K562 (cell line): ENCODE results near the gene FAM98C. TPM values are rescaled to one million over a fixed set of nuclear protein-coding genes. Genes with fewer than 3 reads are reported as not detected.

Experiments used
- ATAC-seq: fragments of 200-7000 bp; cut with Tn5 transposase; 3 replicates; pipeline ENCODE4 v1.9.1; 2020; ENCODE audit warnings: moderate library complexity
- BruUV-seq: library from RNA; stranded (reverse); fragments of 400-500 nt; replicated peaks from 2 replicates; lab custom pipeline; 2021; lab: Mats Ljungman, UMichigan
- CTCF ChIA-PET: fragments of 300-600 bp; formaldehyde crosslinking; extraction: SDS; loops from one replicate; lab custom pipeline; 2021; ENCODE audit warnings: low intra/inter-chr PET ratio; lab: Yijun Ruan, JAX
- POLR2A ChIA-PET: fragments of 300-600, 350-650 bp; sonication (Branson Sonifier 250); formaldehyde crosslinking; extraction: SDS; loops from one replicate; lab custom pipeline; 2021; ENCODE audit warnings: antibody characterized with exemption, inconsistent platforms; lab: Yijun Ruan, JAX
- DNase-seq, 4 experiments: peaks; one replicate each; pipeline versions ENCODE4 v3.0.0 to v3.0.0-alpha.2; 2011 to 2018; ENCODE audit warnings: low spot score in 3 of 4, mixed read lengths in 3 of 4; ENCODE audit errors: extremely low read depth in 1 of 4
- FAIRE-seq: peaks from 2 replicates; lab custom pipeline; 2011; peaks lifted over from hg19 to GRCh38; lab: Jason Lieb, UNC
- H2AFZ ChIP-seq: 2 replicates; pipeline ENCODE4 v1.6.0; 2011; ENCODE audit warnings: low read depth, low read length, control low read depth, inconsistent platforms
- H3K27ac ChIP-seq: fragments of 200-600 bp; 3 replicates; pipeline ENCODE4 v1.8.0; 2011; ENCODE audit warnings: low read depth, mild to moderate bottlenecking, control low read depth, inconsistent platforms, low read length, moderate library complexity, mixed read lengths; ENCODE audit errors: extremely low read depth
- H3K27me3 ChIP-seq, 2 experiments: fragments of 300-600 bp in 1 of 2; 2 replicates in 1 of 2; 3 replicates in 1 of 2; pipeline versions ENCODE4 v1.6.0 to v1.8.0; 2011; ENCODE audit warnings: inconsistent platforms in 2 of 2, low read length in 2 of 2, mild to moderate bottlenecking in 1 of 2, mixed read lengths in 1 of 2, moderate library complexity in 1 of 2; ENCODE audit not compliant: control insufficient read depth in 2 of 2, insufficient read depth in 2 of 2
- H3K36me3 ChIP-seq: fragments of 300-600 bp; 3 replicates; pipeline ENCODE4 v1.8.0; 2011; ENCODE audit warnings: mild to moderate bottlenecking, low read length, inconsistent platforms; ENCODE audit not compliant: control insufficient read depth, insufficient read depth
- H3K4me1 ChIP-seq, 2 experiments: fragments of 200-600 bp in 1 of 2; replicated peaks in 1 of 2; 2 replicates in 1 of 2; 3 replicates in 1 of 2; pipeline versions ENCODE4 v1.5.1 to v1.8.0; 2011; ENCODE audit warnings: inconsistent platforms in 2 of 2, low read length in 2 of 2, mild to moderate bottlenecking in 1 of 2, mixed read lengths in 1 of 2, moderate library complexity in 1 of 2; ENCODE audit not compliant: control insufficient read depth in 2 of 2, insufficient read depth in 2 of 2
- H3K4me2 ChIP-seq: 2 replicates; pipeline ENCODE4 v1.6.1; 2011; ENCODE audit warnings: low read length, control low read depth, inconsistent platforms, mixed read lengths; ENCODE audit not compliant: insufficient read depth
- H3K4me3 ChIP-seq: fragments of 200-600 bp; sonication (generic), shearing (Covaris generic); 2 replicates; pipeline ENCODE4 v1.5.1; 2016; ENCODE audit warnings: control low read depth, inconsistent platforms
- H3K79me2 ChIP-seq: fragments of 200-600 bp; 3 replicates; pipeline ENCODE4 v1.8.0; 2011; ENCODE audit warnings: low read length, inconsistent platforms; ENCODE audit not compliant: control insufficient read depth, insufficient read depth
- H3K9ac ChIP-seq, 2 experiments: 2 replicates each; pipeline versions ENCODE4 v1.6.0 to v1.6.1; 2011; ENCODE audit warnings: low read depth in 2 of 2, low read length in 2 of 2, control low read depth in 1 of 2, inconsistent platforms in 1 of 2, mild to moderate bottlenecking in 1 of 2, mixed read lengths in 1 of 2; ENCODE audit not compliant: insufficient read depth in 1 of 2
- H3K9me1 ChIP-seq: one replicate; pipeline ENCODE4 v1.6.0; 2011; ENCODE audit warnings: inconsistent platforms, mild to moderate bottlenecking, low read length, moderate library complexity; ENCODE audit not compliant: control insufficient read depth, insufficient read depth
- H3K9me3 ChIP-seq: replicated peaks from 2 replicates; pipeline ENCODE4 v1.5.1; 2011; ENCODE audit warnings: low read depth, low read length, inconsistent platforms; ENCODE audit not compliant: control insufficient read depth, insufficient read depth
- H4K20me1 ChIP-seq: replicated peaks from 2 replicates; pipeline ENCODE4 v1.6.1; 2011; ENCODE audit warnings: low read length, inconsistent platforms, mixed read lengths; ENCODE audit not compliant: control insufficient read depth, insufficient read depth
- BCOR ChIP-seq: fragments of 450-650 bp; IDR thresholded peaks from 2 replicates; pipeline ENCODE4 v1.6.1; 2016
- C11orf30 ChIP-seq: fragments of 450-650 bp; IDR thresholded peaks from 2 replicates; pipeline ENCODE4 v1.6.1; 2016; ENCODE audit warnings: low read depth, mild to moderate bottlenecking
- GTF2F1 ChIP-seq: IDR thresholded peaks from 2 replicates; pipeline ENCODE4 v1.6.1; 2011; ENCODE audit warnings: low read depth, low read length, improper control_type of control experiment
- HDAC3 ChIP-seq: fragments of 450-650 bp; IDR thresholded peaks from 2 replicates; pipeline ENCODE4 v1.6.1; 2018; ENCODE audit warnings: borderline replicate concordance, mild to moderate bottlenecking, moderate library complexity; ENCODE audit not compliant: partially characterized antibody
- HEY1 ChIP-seq: fragments of 250-450 bp; sonication (Bioruptor Pico); IDR thresholded peaks from 2 replicates; pipeline ENCODE4 v1.5.0; 2020; ENCODE audit warnings: mild to moderate bottlenecking, moderate library complexity, borderline replicate concordance
- ZNF174 ChIP-seq: fragments of 250-450 bp; sonication (Bioruptor Pico); IDR thresholded peaks from 2 replicates; pipeline ENCODE4 v1.4.0; 2020; ENCODE audit warnings: mild to moderate bottlenecking
- ZNF717 ChIP-seq: fragments of 250-450 bp; sonication (Bioruptor Pico); IDR thresholded peaks from 2 replicates; pipeline ENCODE4 v1.5.0; 2021
- WGBS: fragments of 100-300 bp; shearing (Covaris generic); methylation state at CpG from one replicate; pipeline ENCODE4 v1.1.6; 2016; ENCODE audit warnings: low coverage, mixed read lengths; ENCODE audit not compliant: insufficient coverage; ENCODE audit errors: missing lambda C conversion rate; 5-methylcytosine and 5-hydroxymethylcytosine counted together
- in situ Hi-C: fragments of 300-500 bp; cut with MboI; formaldehyde crosslinking; loops from 4 replicates; pipeline ENCODE4 v1.15.0; 2018; ENCODE audit warnings: inconsistent platforms, mixed read lengths
- intact Hi-C: fragments of 100-400 bp; cut with micrococcal nuclease; formaldehyde crosslinking; loops from 2 replicates; pipeline ENCODE4 v1.14.2; 2022
- polyA plus RNA-seq, 8 experiments: library from polyadenylated mRNA; depleted of rRNA in 4 of 8; stranded (reverse) in 5 of 8; unstranded in 3 of 8; fragments of >200 nt; fragmentation: Nextera tagmentation in 2 of 8; fragmentation: Illumina TruSeq in 1 of 8; extraction: Ambion mirVana in 2 of 8; extraction: Trizol in 1 of 8; gene quantifications; 2 replicates each; pipeline versions ENCODE4 v1.2.1 to v1.2.3, GENCODE V29; 2011 to 2014; ENCODE audit warnings: inconsistent platforms in 1 of 8, missing spikeins in 1 of 8
- total RNA-seq, 7 experiments: library from RNA; depleted of rRNA in 6 of 7; stranded (reverse); fragments of >200 nt in 6 of 7; fragmentation: Illumina TruSeq in 2 of 7; extraction: Trizol in 2 of 7; gene quantifications; 2 replicates each; pipeline versions ENCODE4 v1.2.1 to v1.2.3, GENCODE V29; 2011 to 2021; ENCODE audit warnings: low replicate concordance in 1 of 7
- TF ChIP-seq, protein P1 (sequence below): sonication (generic); formaldehyde crosslinking; IDR thresholded peaks from 2 replicates; pipeline ENCODE4 v1.8.1; 2023; ENCODE audit warnings: mild to moderate bottlenecking, missing genetic modification reagents
- TF ChIP-seq, protein P2 (sequence below): fragments of 450-650 bp; IDR thresholded peaks from 2 replicates; pipeline ENCODE4 v1.6.1; 2017; ENCODE audit warnings: mild to moderate bottlenecking, moderate library complexity

FAM98C gene
- total and polyA plus RNA-seq, 9 of the 15 experiments (the other 6 are each of a cell fraction or from before 2014, with no cell fraction given) = 1.7 to 43.8 (median 13.7) TPM

DNA sequence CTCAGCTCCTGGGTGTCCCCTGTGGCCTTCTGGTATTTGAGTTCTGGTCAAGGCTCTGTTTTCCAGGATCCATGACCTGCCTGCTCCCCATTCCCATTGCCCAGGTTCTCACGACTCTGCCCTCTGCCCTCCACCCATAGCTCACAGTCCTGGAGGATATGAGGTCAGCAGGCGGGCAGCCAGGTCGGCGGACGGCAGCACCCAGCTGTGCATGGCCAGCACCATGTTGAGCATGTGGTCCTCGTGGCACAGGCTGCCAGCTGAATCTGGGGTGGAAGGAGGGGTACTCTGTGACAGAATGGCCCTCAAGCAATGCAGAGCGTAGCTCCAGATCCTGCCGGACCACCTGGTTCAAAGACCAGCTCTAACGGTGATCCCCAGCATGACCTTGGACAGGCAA, 18.0 kb downstream of the FAM98C start:
- H3K4me3 ChIP-seq = no peak overlapping the region
- H3K4me2 ChIP-seq = no peak overlapping the region
- FAIRE-seq (no peak), DNase-seq (no peak), ATAC-seq (no peak)
- no peak overlapping the region for H3K9ac ChIP-seq
- H3K79me2 ChIP-seq = peaks cover 4% of the 10 kb centered on the region; the same call in 1 of the 3 replicates
- no peak overlapping the region for H2AFZ ChIP-seq
- no peaks in the 10 kb centered on the region for H3K9me3 ChIP-seq
- intact Hi-C loops (no loop called here), in situ Hi-C loops (no loop called here)
- POLR2A ChIA-PET = interaction anchor here (0.6 to 0.7 kb wide), 4 partner anchors 22 to 165 kb away, joined by 3 to 4 read pairs (median 4); no protein-coding TSS in a partner anchor
- TF ChIP-seq HDAC3 = no peak
- no peak for TF ChIP-seq BCOR
- no peak for TF ChIP-seq ZNF174 (CRISPR knock-in tag)
- no peak for TF ChIP-seq C11orf30
- BruUV-seq = no TSS peak
- no peaks in the 10 kb centered on the region for H3K36me3 ChIP-seq
- no peaks in the 10 kb centered on the region for H3K27me3 ChIP-seq
- WGBS = 76% methylated on average over 9 of the region's 9 CpGs
- H4K20me1 ChIP-seq = no peaks in the 10 kb centered on the region
- H3K27ac ChIP-seq = no peak overlapping the region
- CTCF ChIA-PET = no interaction called here
- no peaks in the 10 kb centered on the region for H3K9me1 ChIP-seq
- H3K4me1 ChIP-seq = peaks cover 25 to 40% of the 10 kb centered on the region in 2 experiments

DNA sequence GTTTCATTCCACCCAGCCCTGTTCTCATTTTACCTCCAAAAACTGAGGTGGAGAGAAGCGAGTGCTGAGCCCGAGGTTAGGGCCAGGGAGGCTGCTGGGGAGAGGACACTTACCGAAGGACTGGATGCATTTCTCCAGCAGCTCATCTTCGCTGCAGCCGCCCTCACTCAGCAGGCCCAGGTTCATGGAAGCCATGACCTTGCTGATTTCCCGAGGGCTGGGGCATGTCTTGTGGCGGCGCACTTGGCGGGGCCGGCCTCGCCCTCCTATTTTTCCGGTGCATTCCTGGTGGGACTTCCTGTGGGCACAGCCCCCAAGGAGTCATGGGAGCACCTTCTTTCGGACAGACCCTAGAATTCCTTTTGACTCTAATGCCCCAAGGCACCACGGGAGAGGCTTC, 19.0 kb downstream of the FAM98C start:
- ChIA-PET POLR2A (interaction anchor here (0.7 to 1.0 kb wide), 2 partner anchors 31 to 166 kb away, joined by 3 read pairs; no protein-coding TSS in a partner anchor), CTCF (no interaction called here)
- TF ChIP-seq, protein P1, sequence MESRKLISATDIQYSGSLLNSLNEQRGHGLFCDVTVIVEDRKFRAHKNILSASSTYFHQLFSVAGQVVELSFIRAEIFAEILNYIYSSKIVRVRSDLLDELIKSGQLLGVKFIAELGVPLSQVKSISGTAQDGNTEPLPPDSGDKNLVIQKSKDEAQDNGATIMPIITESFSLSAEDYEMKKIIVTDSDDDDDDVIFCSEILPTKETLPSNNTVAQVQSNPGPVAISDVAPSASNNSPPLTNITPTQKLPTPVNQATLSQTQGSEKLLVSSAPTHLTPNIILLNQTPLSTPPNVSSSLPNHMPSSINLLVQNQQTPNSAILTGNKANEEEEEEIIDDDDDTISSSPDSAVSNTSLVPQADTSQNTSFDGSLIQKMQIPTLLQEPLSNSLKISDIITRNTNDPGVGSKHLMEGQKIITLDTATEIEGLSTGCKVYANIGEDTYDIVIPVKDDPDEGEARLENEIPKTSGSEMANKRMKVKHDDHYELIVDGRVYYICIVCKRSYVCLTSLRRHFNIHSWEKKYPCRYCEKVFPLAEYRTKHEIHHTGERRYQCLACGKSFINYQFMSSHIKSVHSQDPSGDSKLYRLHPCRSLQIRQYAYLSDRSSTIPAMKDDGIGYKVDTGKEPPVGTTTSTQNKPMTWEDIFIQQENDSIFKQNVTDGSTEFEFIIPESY (CRISPR knock-in tag) = peak; percentile 58; the same call in 1 of the 2 replicates
- TF ChIP-seq, protein P2, sequence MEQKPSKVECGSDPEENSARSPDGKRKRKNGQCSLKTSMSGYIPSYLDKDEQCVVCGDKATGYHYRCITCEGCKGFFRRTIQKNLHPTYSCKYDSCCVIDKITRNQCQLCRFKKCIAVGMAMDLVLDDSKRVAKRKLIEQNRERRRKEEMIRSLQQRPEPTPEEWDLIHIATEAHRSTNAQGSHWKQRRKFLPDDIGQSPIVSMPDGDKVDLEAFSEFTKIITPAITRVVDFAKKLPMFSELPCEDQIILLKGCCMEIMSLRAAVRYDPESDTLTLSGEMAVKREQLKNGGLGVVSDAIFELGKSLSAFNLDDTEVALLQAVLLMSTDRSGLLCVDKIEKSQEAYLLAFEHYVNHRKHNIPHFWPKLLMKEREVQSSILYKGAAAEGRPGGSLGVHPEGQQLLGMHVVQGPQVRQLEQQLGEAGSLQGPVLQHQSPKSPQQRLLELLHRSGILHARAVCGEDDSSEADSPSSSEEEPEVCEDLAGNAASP = no peak
- TF ChIP-seq HEY1 = no peak
- no peak for TF ChIP-seq ZNF717 (CRISPR knock-in tag)
- no peak for TF ChIP-seq GTF2F1
- no peaks in the 10 kb centered on the region for H3K9me3 ChIP-seq
- in situ Hi-C loops (no loop called here), intact Hi-C loops (no loop called here)
- H4K20me1 ChIP-seq = no peaks in the 10 kb centered on the region
- H3K36me3 ChIP-seq = no peaks in the 10 kb centered on the region
- H3K27me3 ChIP-seq = no peaks in the 10 kb centered on the region
- BruUV-seq = no TSS peak
- H3K79me2 ChIP-seq = peaks cover 4% of the 10 kb centered on the region; the same call in 1 of the 3 replicates
- H3K4me2 ChIP-seq = no peak overlapping the region
- ATAC-seq = no peak
- no peak overlapping the region for H2AFZ ChIP-seq
- DNase-seq = no peak
- peaks cover 26 to 43% of the 10 kb centered on the region in 2 experiments for H3K4me1 ChIP-seq
- 47% methylated on average over 10 of the region's 14 CpGs for WGBS
- H3K9me1 ChIP-seq = no peaks in the 10 kb centered on the region
- no peak for FAIRE-seq
- no peak overlapping the region for H3K4me3 ChIP-seq
- no peak overlapping the region for H3K27ac ChIP-seq
- peak overlapping the region in 1 of 2 experiments; percentile 65; a peak in 1 of 4 replicates for H3K9ac ChIP-seq
